ENCODE measurements around the gene TMEM38A. TPM values are rescaled to one million over a fixed set of nuclear protein-coding genes. Genes with fewer than 3 reads are reported as not detected.

The TMEM38A gene
- total and polyA plus RNA-seq, 9 of the 15 experiments (the other 6 are each of a cell fraction or from before 2014, with no cell fraction given), result 0.35 to 2.1 (median 1.2) TPM

GRCh38 chr19:16659832-16660708 lies 869 bp upstream of the TMEM38A start, which contains the start of gene SMIM7 (continued):
- TF ChIP-seq EP400 (IDR thresholded peaks at IDR 0.05) (peak; percentile 87), RAD21 (CRISPR knock-in tag; conservative IDR thresholded peaks at IDR 0.05 in 1 of 2, IDR thresholded peaks at IDR 0.05 in 1 of 2) (no peak), PCBP2 (IDR thresholded peaks at IDR 0.05; ENCODE audit: low read depth, low read length, poor library complexity, severe bottlenecking) (no peak), NR2C1 (IDR thresholded peaks at IDR 0.05) (peak; percentile 89), NR2C1 (tag; IDR thresholded peaks at IDR 0.05) (peak; percentile 91), WHSC1 (IDR thresholded peaks at IDR 0.05; ENCODE audit: low read length) (no peak), SNRNP70 (optimal IDR thresholded peaks at IDR 0.05; ENCODE audit: low read depth, low read length) (no peak), NUFIP1 (IDR thresholded peaks at IDR 0.05; ENCODE audit: partially characterized antibody) (no peak), EWSR1 (IDR thresholded peaks at IDR 0.05; ENCODE audit: borderline replicate concordance, low read depth, partially characterized antibody) (no peak), ZNF184 (CRISPR knock-in tag; IDR thresholded peaks at IDR 0.05) (no peak), NFIX (CRISPR knock-in tag; IDR thresholded peaks at IDR 0.05; ENCODE audit: low read depth) (no peak), ZC3H11A (IDR thresholded peaks at IDR 0.05; ENCODE audit: low read depth, low read length) (no peak), SNIP1 (IDR thresholded peaks at IDR 0.05; ENCODE audit: low read depth) (0 out of 2 replicates have a peak, but pooled peaks have one; percentile 51), ID3 (CRISPR knock-in tag; IDR thresholded peaks at IDR 0.05) (no peak), ID3 (tag; IDR thresholded peaks at IDR 0.05) (no peak), KLF1 (tag; IDR thresholded peaks at IDR 0.05) (no peak), FOXA1 (IDR thresholded peaks at IDR 0.05; ENCODE audit: borderline replicate concordance) (no peak), STAG1 (CRISPR knock-in tag; IDR thresholded peaks at IDR 0.05; ENCODE audit: borderline replicate concordance) (no peak), HDAC1 (IDR thresholded peaks at IDR 0.05) (peak in 1 of 2 experiments; percentile 67; a peak in 2 of 4 replicates), MAZ (CRISPR knock-in tag; conservative IDR thresholded peaks at IDR 0.05 in 1 of 2, IDR thresholded peaks at IDR 0.05 in 1 of 2) (peak; percentile 95 to 99), MCM7 (IDR thresholded peaks at IDR 0.05) (no peak), ZNF274 (IDR thresholded peaks at IDR 0.05; ENCODE audit: borderline replicate concordance, low read depth, low read length) (no peak), CREB1 (IDR thresholded peaks at IDR 0.05) (0 out of 2 replicates have a peak, but pooled peaks have one; percentile 4), CREB1 (CRISPR knock-in tag; IDR thresholded peaks at IDR 0.05) (peak; percentile 34; the same call in 1 of the 2 replicates)
- TF ChIP-seq, protein P1, sequence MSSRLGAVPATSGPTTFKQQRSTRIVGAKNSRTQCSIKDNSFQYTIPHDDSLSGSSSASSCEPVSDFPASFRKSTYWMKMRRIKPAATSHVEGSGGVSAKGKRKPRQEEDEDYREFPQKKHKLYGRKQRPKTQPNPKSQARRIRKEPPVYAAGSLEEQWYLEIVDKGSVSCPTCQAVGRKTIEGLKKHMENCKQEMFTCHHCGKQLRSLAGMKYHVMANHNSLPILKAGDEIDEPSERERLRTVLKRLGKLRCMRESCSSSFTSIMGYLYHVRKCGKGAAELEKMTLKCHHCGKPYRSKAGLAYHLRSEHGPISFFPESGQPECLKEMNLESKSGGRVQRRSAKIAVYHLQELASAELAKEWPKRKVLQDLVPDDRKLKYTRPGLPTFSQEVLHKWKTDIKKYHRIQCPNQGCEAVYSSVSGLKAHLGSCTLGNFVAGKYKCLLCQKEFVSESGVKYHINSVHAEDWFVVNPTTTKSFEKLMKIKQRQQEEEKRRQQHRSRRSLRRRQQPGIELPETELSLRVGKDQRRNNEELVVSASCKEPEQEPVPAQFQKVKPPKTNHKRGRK (tag; IDR thresholded peaks at IDR 0.05), result no peak
- TF ChIP-seq, protein P2, sequence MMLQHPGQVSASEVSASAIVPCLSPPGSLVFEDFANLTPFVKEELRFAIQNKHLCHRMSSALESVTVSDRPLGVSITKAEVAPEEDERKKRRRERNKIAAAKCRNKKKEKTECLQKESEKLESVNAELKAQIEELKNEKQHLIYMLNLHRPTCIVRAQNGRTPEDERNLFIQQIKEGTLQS (IDR thresholded peaks at IDR 0.05), result no peak
- TF ChIP-seq, protein P2 (CRISPR knock-in tag; conservative IDR thresholded peaks at IDR 0.05), result no peak
